Measurements from ENCODE around the gene ING3. TPM values are rescaled to one million over a fixed set of nuclear protein-coding genes. Genes with fewer than 3 reads are reported as not detected.

ING3 gene
- total and polyA plus RNA-seq, 2 of the 13 experiments (the other 11 are each of a cell fraction or from before 2014, with no cell fraction given), result 6.9 to 12.8 TPM

- in situ Hi-C loops (cut with HindIII; ENCODE audit: extremely low pct_ligation_motif_present, low pct_unique_long_range_greater_than_20kb), result no loop called here
- H3K9me3 ChIP-seq (ENCODE audit: low read length), result no peaks in the 10 kb centered on the region
- no peaks in the 10 kb centered on the region for H3K79me2 ChIP-seq (ENCODE audit: insufficient read depth, low read length)
- CTCF ChIA-PET (ENCODE audit: low intra/inter-chr PET ratio, low total read pairs), result no interaction called here
- H4K20me1 ChIP-seq (ENCODE audit: insufficient read depth, low read length), result no peaks in the 10 kb centered on the region
- no peak overlapping the region for H2AFZ ChIP-seq (ENCODE audit: low read length)
- no peak overlapping the region for H3K4me3 ChIP-seq (replicated peaks in 1 of 3; ENCODE audit: insufficient read depth in 1 of 3, low read depth in 2 of 3, low read length in 3 of 3)
- FAIRE-seq (no peak), ATAC-seq (peak; percentile 64), DNase-seq (ENCODE audit: low spot score) (peak; percentile 37)
- TF ChIP-seq SOX13 (IDR thresholded peaks at IDR 0.05) (no peak), SOX13 (CRISPR knock-in tag; conservative IDR thresholded peaks at IDR 0.05 in 1 of 2, IDR thresholded peaks at IDR 0.05 in 1 of 2) (peak in 1 of 2 experiments; percentile 35; a peak in 1 of 4 replicates), ZKSCAN1 (IDR thresholded peaks at IDR 0.05; ENCODE audit: low read length) (no peak), MAFK (conservative IDR thresholded peaks at IDR 0.05 in 1 of 2, IDR thresholded peaks at IDR 0.05 in 1 of 2; ENCODE audit: low read length in 2 of 2) (no peak), XBP1 (CRISPR knock-in tag; IDR thresholded peaks at IDR 0.05) (no peak), POLR2G (IDR thresholded peaks at IDR 0.05; ENCODE audit: low read depth, low read length) (no peak), ZSCAN31 (CRISPR knock-in tag; IDR thresholded peaks at IDR 0.05; ENCODE audit: low read depth) (no peak), ZNF773 (CRISPR knock-in tag; IDR thresholded peaks at IDR 0.05; ENCODE audit: borderline replicate concordance) (no peak), ZNF256 (CRISPR knock-in tag; conservative IDR thresholded peaks at IDR 0.05) (no peak), BCL6 (CRISPR knock-in tag; IDR thresholded peaks at IDR 0.05) (peak; percentile 74), ARHGAP35 (CRISPR knock-in tag; IDR thresholded peaks at IDR 0.05; ENCODE audit: borderline replicate concordance) (no peak), KLF16 (CRISPR knock-in tag; IDR thresholded peaks at IDR 0.05) (no peak), ZNF362 (CRISPR knock-in tag; IDR thresholded peaks at IDR 0.05; ENCODE audit: borderline replicate concordance) (peak; percentile 69; the same call in 1 of the 2 replicates), SIX4 (CRISPR knock-in tag; IDR thresholded peaks at IDR 0.05) (peak; percentile 63; the same call in 1 of the 2 replicates)
- TF ChIP-seq, protein P1, sequence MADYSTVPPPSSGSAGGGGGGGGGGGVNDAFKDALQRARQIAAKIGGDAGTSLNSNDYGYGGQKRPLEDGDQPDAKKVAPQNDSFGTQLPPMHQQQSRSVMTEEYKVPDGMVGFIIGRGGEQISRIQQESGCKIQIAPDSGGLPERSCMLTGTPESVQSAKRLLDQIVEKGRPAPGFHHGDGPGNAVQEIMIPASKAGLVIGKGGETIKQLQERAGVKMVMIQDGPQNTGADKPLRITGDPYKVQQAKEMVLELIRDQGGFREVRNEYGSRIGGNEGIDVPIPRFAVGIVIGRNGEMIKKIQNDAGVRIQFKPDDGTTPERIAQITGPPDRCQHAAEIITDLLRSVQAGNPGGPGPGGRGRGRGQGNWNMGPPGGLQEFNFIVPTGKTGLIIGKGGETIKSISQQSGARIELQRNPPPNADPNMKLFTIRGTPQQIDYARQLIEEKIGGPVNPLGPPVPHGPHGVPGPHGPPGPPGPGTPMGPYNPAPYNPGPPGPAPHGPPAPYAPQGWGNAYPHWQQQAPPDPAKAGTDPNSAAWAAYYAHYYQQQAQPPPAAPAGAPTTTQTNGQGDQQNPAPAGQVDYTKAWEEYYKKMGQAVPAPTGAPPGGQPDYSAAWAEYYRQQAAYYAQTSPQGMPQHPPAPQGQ (CRISPR knock-in tag; IDR thresholded peaks at IDR 0.05; ENCODE audit: borderline replicate concordance), result no peak
- no peak overlapping the region for H3K27ac ChIP-seq (ENCODE audit: extremely low read length, insufficient read depth, low read length)
- H3K27me3 ChIP-seq (ENCODE audit: control insufficient read depth in 1 of 2, insufficient read depth in 2 of 2, low read length in 2 of 2), result no peaks in the 10 kb centered on the region
- no peak overlapping the region for H3K4me2 ChIP-seq (ENCODE audit: low read depth, low read length)
- POLR2A ChIA-PET, result no interaction called here
- H3K9ac ChIP-seq (ENCODE audit: insufficient read depth, low read depth, low read length), result no peak overlapping the region
- 51% methylated on average over 3 of the region's 3 CpGs for WGBS (ENCODE audit: low lambda C conversion rate)
- intact Hi-C loops (cut with micrococcal nuclease; ENCODE audit: unreplicated experiment), result no loop called here
- BruUV-seq (replicated peaks), result no TSS peak
- peaks cover 45% of the 10 kb centered on the region for H3K4me1 ChIP-seq (ENCODE audit: insufficient read depth, low read length)
- no peaks in the 10 kb centered on the region for H3K36me3 ChIP-seq (replicated peaks in 1 of 2; ENCODE audit: control insufficient read depth in 1 of 2, insufficient read depth in 2 of 2, low read length in 2 of 2)
These were observed 76.1 kb downstream of the ING3 start for GRCh38 chr7:121026577-121027111.
